IPS DF 19.7 (cell line): ENCODE data around the gene IL10.
"Not testable (repeated sequence)": the region's sequence is repeated elsewhere in the genome, so short reads cannot be mapped to it uniquely, and the experiment has no call there.

ENCODE experiments used
- DNase-seq: peaks from one replicate; pipeline ENCODE4 v3.0.0-alpha.2; 2013; ENCODE audit warnings: low read depth, low spot score

IL10 gene

DNA sequence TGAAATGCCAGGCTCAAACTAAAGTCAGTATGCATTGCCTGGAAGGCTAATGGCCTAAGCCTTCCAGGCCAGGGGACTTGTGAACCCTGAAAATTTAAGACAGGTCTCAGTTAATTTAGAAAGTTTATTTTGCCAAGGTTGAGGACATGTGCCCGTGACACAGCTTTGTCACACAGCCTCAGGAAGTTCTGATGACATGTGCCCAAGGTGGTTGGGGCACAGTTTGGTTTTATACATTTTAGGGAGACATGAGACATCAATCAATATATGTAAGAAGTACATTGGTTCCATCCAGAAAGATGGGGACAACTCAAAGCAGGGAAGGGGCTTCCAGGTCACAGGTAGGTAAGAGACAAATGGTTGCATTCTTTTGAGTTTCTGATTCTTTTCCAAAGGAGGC is 6.5 kb downstream of the IL10 start:
- not testable (repeated sequence) for DNase-seq

- not testable (repeated sequence) for DNase-seq
Observed at GRCh38 chr1:206762741-206763364, 9.4 kb downstream of the IL10 start.

DNA sequence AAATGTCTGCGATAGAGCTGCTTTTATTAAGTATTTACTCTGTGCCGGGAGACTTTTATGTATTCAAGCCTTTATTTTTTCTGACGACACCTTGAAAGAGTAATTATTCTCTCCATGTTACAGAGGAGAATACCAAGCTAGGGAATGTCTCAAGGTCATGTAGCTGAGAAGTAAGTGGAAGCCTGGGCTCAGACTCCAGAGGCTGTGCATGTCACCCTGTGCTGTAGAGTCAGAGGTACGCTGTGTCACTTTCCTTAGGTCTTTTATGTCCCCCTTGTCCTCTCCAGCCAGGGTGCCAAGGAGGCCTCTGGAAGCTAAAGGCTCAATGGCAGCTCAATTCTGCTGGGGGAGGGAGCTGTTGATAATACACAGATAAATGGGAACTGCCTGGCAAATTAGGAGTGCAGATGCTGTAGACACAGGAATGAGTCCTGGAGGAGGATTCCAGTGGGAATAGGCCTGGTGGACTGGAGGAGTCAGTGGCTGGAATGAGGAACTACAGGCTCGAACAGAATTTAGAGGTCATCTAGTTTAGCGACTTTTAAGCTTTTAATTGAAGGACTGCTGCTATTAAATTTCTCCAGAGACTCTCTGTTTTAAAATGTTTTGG is 11.0 kb downstream of the IL10 start:
- no peak for DNase-seq

- DNase-seq = no peak
Observed at GRCh38 chr1:206760590-206760989, 11.7 kb downstream of the IL10 start.

- DNase-seq = no peak
Observed at GRCh38 chr1:206757524-206758266, 14.6 kb downstream of the IL10 start.

DNA sequence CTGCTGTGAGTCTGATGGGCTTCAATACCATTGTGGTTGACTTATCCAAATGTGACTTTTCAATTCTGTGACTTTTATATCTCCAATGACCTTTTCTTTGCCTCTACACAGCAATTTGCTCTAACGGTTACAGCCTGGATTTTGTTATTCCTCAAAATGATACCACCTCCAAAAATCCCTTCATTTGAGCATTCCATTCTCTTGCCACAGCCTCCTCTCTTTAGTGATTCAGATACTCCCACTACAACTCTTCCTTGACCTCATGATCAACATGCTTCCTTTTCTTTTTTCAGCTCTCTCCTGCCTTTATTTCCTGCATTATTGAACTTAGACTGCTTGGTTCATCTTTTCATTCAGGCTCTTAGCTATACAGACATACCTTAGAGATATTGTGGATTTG is 18.3 kb downstream of the IL10 start:
- no peak for DNase-seq

GRCh38 chr1:206753141-206753540 is 19.2 kb downstream of the IL10 start:
- no peak for DNase-seq

GRCh38 chr1:206752481-206752880 is 19.8 kb downstream of the IL10 start:
- DNase-seq = no peak

DNA sequence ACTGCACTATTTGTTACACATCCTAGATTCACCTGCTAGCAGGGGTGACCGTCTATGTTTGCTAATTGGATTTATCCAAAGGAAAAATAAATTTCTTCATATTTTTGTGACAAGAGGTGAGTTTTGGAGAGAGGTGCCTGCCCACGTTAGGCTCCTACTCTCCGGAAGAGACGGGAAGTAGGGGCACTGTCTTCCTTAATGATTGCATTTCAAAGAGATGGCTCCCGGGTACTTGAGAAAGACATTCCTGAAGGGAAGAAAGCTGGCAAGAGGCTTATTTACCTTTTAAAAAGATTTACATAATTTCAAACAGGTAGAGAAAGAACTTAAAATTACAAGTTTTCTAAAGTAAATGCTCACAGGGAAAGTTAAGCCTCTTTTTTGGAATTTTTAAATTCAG is 20.4 kb downstream of the IL10 start:
- DNase-seq = no peak

DNA sequence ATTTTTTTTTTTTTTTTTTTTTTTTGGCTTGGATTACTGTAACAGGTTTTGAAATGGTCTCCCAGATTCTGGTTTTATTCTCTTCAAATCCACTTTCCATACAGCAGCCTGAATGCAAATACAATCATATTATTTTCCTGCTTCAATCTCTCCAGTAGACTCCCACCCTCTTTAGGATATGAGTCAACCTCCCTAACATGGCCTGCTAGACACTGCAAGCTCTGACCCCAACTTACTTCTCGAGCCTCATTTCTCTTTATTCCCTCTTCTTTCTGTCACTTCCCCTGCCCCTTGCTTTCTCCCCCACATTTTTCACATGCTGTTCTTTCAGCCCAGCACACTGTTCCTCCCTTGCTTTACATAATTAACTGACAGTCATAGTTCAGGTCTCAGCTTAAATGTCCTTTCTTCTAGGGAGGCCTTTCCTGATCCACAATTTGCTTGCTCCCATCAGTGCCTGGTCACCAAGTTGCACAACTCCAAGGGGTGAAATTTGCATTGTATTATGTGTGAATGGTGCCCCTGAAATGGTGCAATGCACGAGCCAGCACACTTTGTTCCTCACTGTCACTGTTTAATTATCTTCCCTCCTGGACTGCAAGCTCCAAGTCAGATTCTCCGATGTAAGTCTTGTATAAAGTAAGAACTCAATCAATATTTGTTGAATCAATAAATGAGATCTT is 23.8 kb downstream of the IL10 start:
- no peak for DNase-seq

GRCh38 chr1:206745301-206745700 is 27.0 kb downstream of the IL10 start:
- DNase-seq = no peak

- no peak for DNase-seq
Observed at GRCh38 chr1:206744683-206745082, 27.6 kb downstream of the IL10 start.

GRCh38 chr1:206742719-206743383 is 29.4 kb downstream of the IL10 start:
- no peak for DNase-seq

DNA sequence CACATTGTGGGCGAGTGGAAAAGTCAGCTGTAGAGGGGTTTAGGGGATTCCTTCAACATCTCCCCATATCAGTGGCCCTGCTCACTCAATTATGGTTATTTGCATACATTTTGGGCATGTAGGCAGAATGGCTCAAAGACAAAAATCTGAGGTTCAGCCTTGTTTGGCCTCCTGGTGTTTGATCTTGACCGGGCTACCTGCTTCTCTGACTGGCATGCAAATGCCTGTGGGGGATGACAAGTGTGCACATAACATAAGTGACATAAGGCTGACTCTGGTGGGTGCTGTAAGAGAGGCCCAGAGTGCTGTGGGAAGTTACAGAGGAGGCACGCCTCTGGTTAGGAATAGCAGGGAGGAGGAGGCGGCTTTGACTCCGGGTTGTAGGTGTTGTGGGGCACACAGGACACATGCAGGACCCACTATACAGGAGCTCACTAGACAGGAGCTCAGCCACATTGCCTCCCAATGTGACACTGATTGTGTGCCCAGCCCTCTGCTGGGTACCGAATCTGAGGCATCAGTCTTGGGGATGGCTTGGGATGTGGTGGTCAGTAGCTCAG is 31.1 kb downstream of the IL10 start:
- no peak for DNase-seq

- DNase-seq = no peak
Observed at GRCh38 chr1:206739411-206740076, 32.8 kb downstream of the IL10 start.

- DNase-seq = no peak
Observed at GRCh38 chr1:206738370-206739366, 33.6 kb downstream of the IL10 start.

DNA sequence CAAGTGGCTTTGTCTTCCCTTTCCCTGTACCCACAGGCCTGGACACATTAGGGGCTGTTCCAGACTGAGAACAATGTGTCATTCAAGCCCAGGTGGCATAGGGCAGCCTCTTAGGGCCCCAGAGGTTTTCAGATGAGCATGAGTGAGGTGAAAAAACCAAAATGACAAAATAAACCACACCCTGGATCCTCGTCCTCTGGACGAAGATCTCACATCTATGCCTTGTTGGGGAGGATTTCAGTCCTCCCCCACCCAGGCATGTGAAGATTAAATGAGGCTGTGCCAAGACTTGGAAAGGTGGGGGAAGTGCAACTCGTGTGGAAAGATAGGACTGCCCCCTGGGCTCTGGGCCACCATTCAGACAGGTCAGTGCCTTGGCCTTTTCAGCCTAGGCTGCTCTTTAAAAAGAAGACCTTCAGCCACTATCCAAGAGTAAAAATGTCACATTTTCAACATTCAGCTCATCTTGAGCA is 34.5 kb downstream of the IL10 start:
- no peak for DNase-seq

DNA sequence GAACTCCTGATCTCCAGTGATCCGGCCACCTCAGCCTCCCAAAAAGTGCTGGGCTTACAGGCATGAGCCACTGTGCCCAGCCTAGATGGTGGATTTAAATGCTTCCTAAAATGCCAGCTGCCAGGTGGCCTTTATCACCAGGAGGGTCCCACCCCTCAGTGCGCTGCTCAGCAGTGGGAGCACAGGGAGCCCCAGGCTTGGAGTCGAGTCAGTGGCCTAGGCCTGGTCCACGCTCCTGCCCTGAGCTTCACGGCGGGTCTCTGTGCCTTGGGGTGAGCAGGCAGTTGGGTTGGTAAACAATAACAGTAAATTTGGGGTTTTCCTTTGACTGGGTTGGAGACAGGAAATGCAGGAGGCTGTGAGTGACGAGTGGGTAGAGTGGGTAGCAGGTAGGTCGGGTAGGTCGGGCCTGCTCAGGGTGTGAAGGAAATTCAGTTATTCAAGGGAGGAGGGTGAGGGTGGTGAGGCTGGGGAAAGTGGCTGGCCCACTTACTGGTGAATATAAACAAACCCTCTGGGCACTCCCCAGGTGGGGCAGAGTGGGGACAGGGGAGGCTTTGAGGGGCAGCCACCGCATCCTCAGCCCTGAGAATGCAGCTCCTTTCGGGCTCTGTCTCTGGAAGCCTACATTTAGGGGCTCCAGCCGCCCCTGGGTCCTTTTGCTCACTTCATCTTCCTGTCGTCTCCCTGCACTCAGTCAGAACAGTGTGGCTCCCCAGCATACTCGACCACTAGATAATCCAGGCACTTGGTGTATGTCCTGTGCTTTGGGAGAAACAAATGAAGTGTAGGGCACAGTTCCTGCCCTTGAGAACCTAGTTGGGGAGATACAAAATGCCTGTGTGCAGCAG is 35.2 kb downstream of the IL10 start:
- no peak for DNase-seq

DNA sequence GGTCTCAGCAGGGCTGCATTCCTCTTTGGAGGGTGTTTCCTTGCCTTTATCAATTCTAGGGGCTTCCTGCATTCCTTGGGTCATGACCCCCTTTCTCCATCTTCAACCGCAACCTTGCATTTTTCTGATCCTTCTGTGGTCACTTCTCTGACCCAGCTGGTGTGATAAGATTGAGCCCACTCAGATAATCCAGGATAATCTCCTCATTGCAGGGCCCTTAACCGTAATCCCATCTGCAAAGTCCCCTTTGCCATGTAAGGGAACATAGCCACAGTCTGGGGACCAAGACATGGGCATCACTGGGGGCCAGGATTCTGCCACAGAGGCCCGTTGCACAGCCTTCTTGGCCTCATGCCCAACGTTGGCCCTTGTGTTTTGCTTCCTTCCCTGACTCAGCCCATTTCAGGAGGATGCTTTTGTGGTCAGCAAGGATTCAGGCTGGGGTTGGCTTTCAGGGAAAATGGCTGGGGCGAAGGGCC is 36.7 kb downstream of the IL10 start:
- no peak for DNase-seq
